ENCODE measurements around the gene SLC12A3.

SLC12A3 gene

DNA sequence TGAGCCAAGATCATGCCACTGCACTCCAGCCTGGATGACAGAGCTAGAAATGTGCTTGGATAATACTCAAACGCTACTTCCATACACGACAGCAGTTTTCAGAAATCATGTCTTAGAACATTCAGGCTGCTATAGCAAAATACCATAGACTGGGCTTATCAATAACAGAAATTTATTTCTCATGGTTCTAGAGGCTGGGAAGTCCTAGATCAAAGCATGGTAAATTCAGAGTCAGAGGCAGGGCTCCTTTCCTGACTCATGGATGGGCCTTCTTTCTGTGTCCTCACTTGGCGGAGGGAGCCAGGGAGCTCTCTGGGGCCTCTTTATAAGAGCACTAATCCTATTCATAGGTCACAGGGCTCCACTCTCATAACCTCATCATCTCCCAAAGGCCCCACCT lies 42.4 kb downstream of the SLC12A3 start:
- Histone ChIP-seq H3K27me3 (replicated peaks; ENCODE audit: control insufficient read depth, insufficient read depth, low read length, poor library complexity, severe bottlenecking) (no peaks in the 10 kb centered on the region), H3K9me3 (ENCODE audit: control insufficient read depth, low read length) (no peaks in the 10 kb centered on the region), H3K36me3 (ENCODE audit: control insufficient read depth, insufficient read depth, low read length) (no peaks in the 10 kb centered on the region), H3K4me1 (ENCODE audit: control insufficient read depth, insufficient read depth, low read length, poor library complexity, severe bottlenecking) (no peaks in the 10 kb centered on the region), H3K4me3 (ENCODE audit: insufficient read depth, low read depth, low read length, poor library complexity, severe bottlenecking) (no peak overlapping the region), H3K27ac (ENCODE audit: insufficient read depth, low read length, poor library complexity, severe bottlenecking) (no peak overlapping the region)
- no peak for DNase-seq

- no peaks in the 10 kb centered on the region for H3K4me1 ChIP-seq (ENCODE audit: control insufficient read depth, insufficient read depth, low read length, poor library complexity, severe bottlenecking)
- DNase-seq: no peak
- H3K4me3 ChIP-seq (ENCODE audit: insufficient read depth, low read depth, low read length, poor library complexity, severe bottlenecking): no peak overlapping the region
- no peaks in the 10 kb centered on the region for H3K27me3 ChIP-seq (replicated peaks; ENCODE audit: control insufficient read depth, insufficient read depth, low read length, poor library complexity, severe bottlenecking)
- H3K36me3 ChIP-seq (ENCODE audit: control insufficient read depth, insufficient read depth, low read length): no peaks in the 10 kb centered on the region
- no peak overlapping the region for H3K27ac ChIP-seq (ENCODE audit: insufficient read depth, low read length, poor library complexity, severe bottlenecking)
- no peaks in the 10 kb centered on the region for H3K9me3 ChIP-seq (ENCODE audit: control insufficient read depth, low read length)
Observed at GRCh38 chr16:56909527-56909979, 44.5 kb downstream of the SLC12A3 start.

GRCh38 chr16:56910112-56910511 lies 45.1 kb downstream of the SLC12A3 start:
- Histone ChIP-seq H3K9me3 (ENCODE audit: control insufficient read depth, low read length) (no peaks in the 10 kb centered on the region), H3K4me1 (ENCODE audit: control insufficient read depth, insufficient read depth, low read length, poor library complexity, severe bottlenecking) (no peaks in the 10 kb centered on the region), H3K27ac (ENCODE audit: insufficient read depth, low read length, poor library complexity, severe bottlenecking) (no peak overlapping the region), H3K36me3 (ENCODE audit: control insufficient read depth, insufficient read depth, low read length) (no peaks in the 10 kb centered on the region), H3K4me3 (ENCODE audit: insufficient read depth, low read depth, low read length, poor library complexity, severe bottlenecking) (no peak overlapping the region), H3K27me3 (replicated peaks; ENCODE audit: control insufficient read depth, insufficient read depth, low read length, poor library complexity, severe bottlenecking) (no peaks in the 10 kb centered on the region)
- no peak for DNase-seq

DNA sequence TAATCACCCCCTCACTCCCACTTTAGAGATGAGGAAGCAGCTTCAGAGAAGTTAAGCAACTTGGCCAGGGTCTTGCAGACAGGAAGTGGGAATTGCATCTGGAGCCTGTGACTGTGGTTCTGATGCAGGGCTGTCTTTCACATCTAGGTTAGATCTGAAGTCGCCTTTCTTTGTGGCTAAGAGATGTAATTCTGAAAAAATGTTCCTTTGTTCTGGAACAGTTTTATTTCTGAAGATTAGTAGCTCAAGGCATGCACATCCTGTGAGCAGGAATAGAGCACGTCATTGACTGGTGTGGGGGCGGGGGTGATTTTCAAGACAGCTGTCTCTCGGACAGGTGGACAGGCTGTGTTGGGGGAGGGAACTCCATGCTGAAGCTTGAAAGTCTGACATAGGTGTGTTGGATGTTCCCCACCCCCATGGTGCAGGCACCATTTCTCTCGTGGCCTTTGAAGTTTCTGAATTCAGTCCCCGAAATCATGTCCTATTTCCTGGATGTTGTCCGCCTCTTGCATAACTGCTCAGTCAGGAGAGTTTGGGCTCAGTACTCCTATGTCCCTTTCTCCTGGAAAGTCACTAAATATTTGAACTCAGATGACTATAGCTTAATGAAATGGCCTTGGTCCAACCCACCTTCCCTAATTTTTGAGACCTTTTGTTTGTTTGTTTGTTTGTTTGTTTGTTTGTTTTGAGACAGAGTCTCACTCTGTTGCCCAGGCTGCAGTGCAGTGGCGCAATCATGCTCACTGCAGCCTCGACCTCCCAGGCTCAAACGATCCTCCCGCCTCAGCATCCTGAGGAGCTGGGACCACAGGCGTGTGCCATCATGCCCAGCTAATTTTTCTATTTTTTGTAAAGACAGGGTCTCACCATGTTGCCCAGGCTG lies 45.9 kb downstream of the SLC12A3 start:
- Histone ChIP-seq H3K9me3 (ENCODE audit: control insufficient read depth, low read length) (no peaks in the 10 kb centered on the region), H3K27ac (ENCODE audit: insufficient read depth, low read length, poor library complexity, severe bottlenecking) (no peak overlapping the region), H3K36me3 (ENCODE audit: control insufficient read depth, insufficient read depth, low read length) (no peaks in the 10 kb centered on the region), H3K4me3 (ENCODE audit: insufficient read depth, low read depth, low read length, poor library complexity, severe bottlenecking) (no peak overlapping the region), H3K27me3 (replicated peaks; ENCODE audit: control insufficient read depth, insufficient read depth, low read length, poor library complexity, severe bottlenecking) (no peaks in the 10 kb centered on the region), H3K4me1 (ENCODE audit: control insufficient read depth, insufficient read depth, low read length, poor library complexity, severe bottlenecking) (no peaks in the 10 kb centered on the region)
- no peak for DNase-seq

- Histone ChIP-seq H3K4me3 (ENCODE audit: insufficient read depth, low read depth, low read length, poor library complexity, severe bottlenecking) (no peak overlapping the region), H3K9me3 (ENCODE audit: control insufficient read depth, low read length) (no peaks in the 10 kb centered on the region), H3K36me3 (ENCODE audit: control insufficient read depth, insufficient read depth, low read length) (no peaks in the 10 kb centered on the region), H3K27me3 (replicated peaks; ENCODE audit: control insufficient read depth, insufficient read depth, low read length, poor library complexity, severe bottlenecking) (no peaks in the 10 kb centered on the region), H3K4me1 (ENCODE audit: control insufficient read depth, insufficient read depth, low read length, poor library complexity, severe bottlenecking) (peaks cover 8% of the 10 kb centered on the region), H3K27ac (ENCODE audit: insufficient read depth, low read length, poor library complexity, severe bottlenecking) (no peak overlapping the region)
- no peak for DNase-seq
Observed at GRCh38 chr16:56911771-56912571, 47.0 kb downstream of the SLC12A3 start.

DNA sequence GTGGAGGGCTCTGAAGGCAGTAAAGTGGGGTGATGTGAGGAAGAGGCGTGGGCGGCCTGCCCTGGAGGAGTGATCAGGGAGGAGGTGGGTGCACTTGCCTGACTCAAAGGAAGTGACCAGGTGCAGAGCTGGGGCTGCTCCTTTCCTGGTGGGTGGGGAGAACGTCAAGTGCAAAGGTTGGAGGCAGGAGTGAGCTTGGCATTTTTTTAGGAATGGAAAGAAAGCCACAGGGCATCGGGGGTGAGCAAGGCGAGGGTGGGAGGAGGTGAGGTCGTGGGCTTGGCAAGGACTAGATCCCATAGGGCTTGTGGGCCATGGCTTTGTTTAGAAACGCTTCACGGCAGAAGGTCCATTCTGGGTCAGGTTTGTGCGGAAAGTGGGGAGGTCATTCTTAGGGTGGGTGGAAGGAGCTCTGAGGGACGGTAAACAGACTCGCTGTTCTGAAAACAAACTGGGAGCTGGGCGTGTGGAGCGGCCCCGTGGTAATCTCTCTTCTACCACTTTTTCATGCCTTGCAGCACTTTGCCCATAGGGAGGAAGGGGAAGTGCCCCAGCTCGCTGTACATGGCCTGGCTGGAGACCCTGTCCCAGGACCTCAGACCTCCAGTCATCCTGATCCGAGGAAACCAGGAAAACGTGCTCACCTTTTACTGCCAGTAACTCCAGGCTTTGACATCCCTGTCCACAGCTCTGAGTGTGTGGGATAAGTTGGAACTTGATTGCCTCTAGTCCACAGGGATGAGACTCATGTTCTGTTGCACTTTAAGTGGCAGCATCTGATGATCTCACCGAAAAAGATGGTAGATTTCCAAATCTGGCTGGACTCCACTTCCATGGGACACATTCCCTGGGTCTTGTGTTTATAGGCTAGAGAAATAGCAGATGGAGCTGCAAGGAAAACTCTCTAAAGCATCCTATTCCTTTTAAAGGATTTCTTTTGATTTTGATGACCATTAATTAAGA lies 48.0 kb downstream of the SLC12A3 start:
- Histone ChIP-seq H3K27ac (ENCODE audit: insufficient read depth, low read length, poor library complexity, severe bottlenecking) (no peak overlapping the region), H3K27me3 (replicated peaks; ENCODE audit: control insufficient read depth, insufficient read depth, low read length, poor library complexity, severe bottlenecking) (no peaks in the 10 kb centered on the region), H3K9me3 (ENCODE audit: control insufficient read depth, low read length) (no peaks in the 10 kb centered on the region), H3K4me1 (ENCODE audit: control insufficient read depth, insufficient read depth, low read length, poor library complexity, severe bottlenecking) (peaks cover 12% of the 10 kb centered on the region), H3K36me3 (ENCODE audit: control insufficient read depth, insufficient read depth, low read length) (no peaks in the 10 kb centered on the region), H3K4me3 (ENCODE audit: insufficient read depth, low read depth, low read length, poor library complexity, severe bottlenecking) (no peak overlapping the region)
- no peak for DNase-seq

- H3K36me3 ChIP-seq (ENCODE audit: control insufficient read depth, insufficient read depth, low read length): no peaks in the 10 kb centered on the region
- DNase-seq: no peak
- no peaks in the 10 kb centered on the region for H3K27me3 ChIP-seq (replicated peaks; ENCODE audit: control insufficient read depth, insufficient read depth, low read length, poor library complexity, severe bottlenecking)
- peaks cover 12% of the 10 kb centered on the region for H3K4me1 ChIP-seq (ENCODE audit: control insufficient read depth, insufficient read depth, low read length, poor library complexity, severe bottlenecking)
- H3K9me3 ChIP-seq (ENCODE audit: control insufficient read depth, low read length): no peaks in the 10 kb centered on the region
- no peak overlapping the region for H3K4me3 ChIP-seq (ENCODE audit: insufficient read depth, low read depth, low read length, poor library complexity, severe bottlenecking)
- H3K27ac ChIP-seq (ENCODE audit: insufficient read depth, low read length, poor library complexity, severe bottlenecking): no peak overlapping the region
Observed at GRCh38 chr16:56914896-56915295, 49.9 kb downstream of the SLC12A3 start.

DNA sequence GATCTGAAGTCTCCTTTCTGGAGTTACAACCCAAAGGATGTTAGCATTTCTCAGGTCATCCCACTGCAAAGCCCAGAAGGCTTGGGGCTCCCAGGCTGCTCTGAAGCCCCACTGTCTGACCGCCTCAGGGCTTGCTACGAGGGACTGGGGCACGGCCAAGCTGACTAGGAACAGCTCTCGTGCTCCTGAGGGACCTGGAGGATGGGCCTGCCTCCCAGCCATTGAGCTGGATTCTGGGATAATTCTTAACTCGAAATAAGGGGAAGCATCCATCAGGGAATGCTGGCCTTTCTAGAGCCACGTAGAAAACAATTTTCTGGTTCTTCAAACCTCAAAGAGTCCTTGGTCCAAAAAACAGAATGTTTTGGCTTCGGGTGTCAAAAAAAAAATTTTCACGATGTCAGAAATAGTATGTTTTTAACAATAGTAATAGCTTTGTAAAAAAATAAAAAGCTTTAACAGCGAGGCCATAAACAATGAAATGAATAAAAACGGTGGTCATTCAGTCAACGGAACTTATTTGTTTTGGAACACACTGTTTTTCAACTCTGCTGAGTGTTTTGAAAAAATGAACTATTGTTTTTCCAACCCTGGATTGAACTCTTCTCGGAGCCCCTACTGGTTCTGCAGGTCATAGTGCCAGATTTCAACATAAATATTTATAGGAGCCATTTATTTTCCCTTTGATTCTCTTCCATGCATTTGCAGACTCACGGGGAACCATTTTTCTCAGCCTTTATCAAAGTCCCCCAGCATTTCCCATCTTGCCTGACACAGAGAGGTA lies 50.5 kb downstream of the SLC12A3 start:
- no peaks in the 10 kb centered on the region for H3K27me3 ChIP-seq (replicated peaks; ENCODE audit: control insufficient read depth, insufficient read depth, low read length, poor library complexity, severe bottlenecking)
- no peak overlapping the region for H3K27ac ChIP-seq (ENCODE audit: insufficient read depth, low read length, poor library complexity, severe bottlenecking)
- H3K9me3 ChIP-seq (ENCODE audit: control insufficient read depth, low read length): no peaks in the 10 kb centered on the region
- no peak overlapping the region for H3K4me3 ChIP-seq (ENCODE audit: insufficient read depth, low read depth, low read length, poor library complexity, severe bottlenecking)
- H3K4me1 ChIP-seq (ENCODE audit: control insufficient read depth, insufficient read depth, low read length, poor library complexity, severe bottlenecking): peaks cover 12% of the 10 kb centered on the region
- no peak for DNase-seq
- no peaks in the 10 kb centered on the region for H3K36me3 ChIP-seq (ENCODE audit: control insufficient read depth, insufficient read depth, low read length)
